ENCODE data around the gene KLHL17.
"Not testable (repeated sequence)": the region's sequence is repeated elsewhere in the genome, so short reads cannot be mapped to it uniquely, and the experiment has no call there.

KLHL17 gene

GRCh38 chr1:935751-936231, 24.6 kb upstream of the KLHL17 start:
- DNase-seq (ENCODE audit: extremely low spot score, insufficient read length, low read depth), result no peak
- FAIRE-seq, result no peak

- no peak for DNase-seq (ENCODE audit: extremely low spot score, insufficient read length, low read depth)
- no peak for FAIRE-seq
Measured at GRCh38 chr1:936348-937264, 23.8 kb upstream of the KLHL17 start.

GRCh38 chr1:937521-937920, 22.9 kb upstream of the KLHL17 start:
- DNase-seq (ENCODE audit: extremely low spot score, insufficient read length, low read depth) (no peak), FAIRE-seq (no peak)

GRCh38 chr1:938088-938683, 22.2 kb upstream of the KLHL17 start:
- DNase-seq (ENCODE audit: extremely low spot score, insufficient read length, low read depth), result no peak
- FAIRE-seq, result peak; percentile 58

- FAIRE-seq, result no peak
- no peak for DNase-seq (ENCODE audit: extremely low spot score, insufficient read length, low read depth)
Measured at GRCh38 chr1:938711-939489, 21.5 kb upstream of the KLHL17 start.

- FAIRE-seq (no peak), DNase-seq (ENCODE audit: extremely low spot score, insufficient read length, low read depth) (no peak)
Measured at GRCh38 chr1:939511-940106, 20.8 kb upstream of the KLHL17 start.

GRCh38 chr1:940107-941014, 20.0 kb upstream of the KLHL17 start:
- peak; percentile 46 for DNase-seq (ENCODE audit: extremely low spot score, insufficient read length, low read depth)
- FAIRE-seq, result no peak

GRCh38 chr1:941015-941587, 19.3 kb upstream of the KLHL17 start:
- DNase-seq (ENCODE audit: extremely low spot score, insufficient read length, low read depth) (no peak), FAIRE-seq (no peak)

- FAIRE-seq (no peak), DNase-seq (ENCODE audit: extremely low spot score, insufficient read length, low read depth) (no peak)
Measured at GRCh38 chr1:941588-942383, 18.6 kb upstream of the KLHL17 start.

GRCh38 chr1:942411-942821, 18.0 kb upstream of the KLHL17 start:
- DNase-seq (ENCODE audit: extremely low spot score, insufficient read length, low read depth) (no peak), FAIRE-seq (no peak)

- FAIRE-seq, result no peak
Measured at GRCh38 chr1:942864-943533, 17.4 kb upstream of the KLHL17 start.

GRCh38 chr1:943545-944340, 16.6 kb upstream of the KLHL17 start:
- DNase-seq (ENCODE audit: extremely low spot score, insufficient read length, low read depth), result no peak
- FAIRE-seq, result no peak

More at GRCh38 chr1:942864-943533, 17.4 kb upstream of the KLHL17 start:
- DNase-seq (ENCODE audit: extremely low spot score, insufficient read length, low read depth), result no peak

GRCh38 chr1:944341-945325, 15.8 kb upstream of the KLHL17 start:
- DNase-seq (ENCODE audit: extremely low spot score, insufficient read length, low read depth) (no peak), FAIRE-seq (no peak)

- FAIRE-seq (no peak), DNase-seq (ENCODE audit: extremely low spot score, insufficient read length, low read depth) (no peak)
Measured at GRCh38 chr1:945688-946556, 14.5 kb upstream of the KLHL17 start.

- not testable (repeated sequence) for FAIRE-seq
Measured at GRCh38 chr1:946811-947210, 13.6 kb upstream of the KLHL17 start.

More at GRCh38 chr1:946811-947210, 13.6 kb upstream of the KLHL17 start:
- not testable (repeated sequence) for DNase-seq (ENCODE audit: extremely low spot score, insufficient read length, low read depth)
